Parathyroid adenoma (tissue), 2 donors: ENCODE measurements around the gene TROAP.
A peak's percentile ranks its signal among the peaks of the same experiment; 100 is the strongest.

Experiments used
- H2AFZ ChIP-seq: fragments of 300-600 bp; sonication (generic); one replicate; pipeline ENCODE4 v1.7.0; 2017; ENCODE audit warnings: antibody characterized with exemption, mild to moderate bottlenecking
- H3K27ac ChIP-seq: fragments of 300-600 bp; sonication (generic); one replicate; pipeline ENCODE4 v1.7.0; 2017
- H3K27me3 ChIP-seq: fragments of 300-600 bp; sonication (generic); one replicate; pipeline ENCODE4 v1.7.0; 2017; ENCODE audit warnings: low read length; ENCODE audit not compliant: control insufficient read depth, insufficient read depth
- H3K36me3 ChIP-seq: fragments of 300-600 bp; sonication (generic); one replicate; pipeline ENCODE4 v1.7.0; 2017; ENCODE audit warnings: low read length; ENCODE audit not compliant: control insufficient read depth, insufficient read depth
- H3K4me1 ChIP-seq: fragments of 300-600 bp; sonication (generic); one replicate; pipeline ENCODE4 v1.7.0; 2017; ENCODE audit warnings: control low read depth
- H3K4me2 ChIP-seq: fragments of 300-600 bp; sonication (generic); one replicate; pipeline ENCODE4 v1.7.0; 2017; ENCODE audit warnings: low read length
- H3K4me3 ChIP-seq: fragments of 300-600 bp; sonication (generic); one replicate; pipeline ENCODE4 v1.7.0; 2017; ENCODE audit warnings: low read depth, low read length
- H3K79me2 ChIP-seq: fragments of 300-600 bp; sonication (generic); one replicate; pipeline ENCODE4 v1.7.0; 2017; ENCODE audit warnings: control low read depth
- H3K9ac ChIP-seq: fragments of 300-600 bp; sonication (generic); one replicate; pipeline ENCODE4 v1.7.0; 2017; ENCODE audit warnings: mild to moderate bottlenecking
- H3K9me3 ChIP-seq: fragments of 300-600 bp; sonication (generic); one replicate; pipeline ENCODE4 v1.7.0; 2017; ENCODE audit warnings: low read length; ENCODE audit not compliant: control insufficient read depth
- TF ChIP-seq, protein P1 (sequence below): fragments of 300-600 bp; sonication (generic); IDR thresholded peaks from one replicate; pipeline ENCODE4 v1.7.0; 2017; ENCODE audit warnings: antibody characterized with exemption, mild to moderate bottlenecking
- donor health status: primary hyperparathyroidism.

The TROAP gene

DNA sequence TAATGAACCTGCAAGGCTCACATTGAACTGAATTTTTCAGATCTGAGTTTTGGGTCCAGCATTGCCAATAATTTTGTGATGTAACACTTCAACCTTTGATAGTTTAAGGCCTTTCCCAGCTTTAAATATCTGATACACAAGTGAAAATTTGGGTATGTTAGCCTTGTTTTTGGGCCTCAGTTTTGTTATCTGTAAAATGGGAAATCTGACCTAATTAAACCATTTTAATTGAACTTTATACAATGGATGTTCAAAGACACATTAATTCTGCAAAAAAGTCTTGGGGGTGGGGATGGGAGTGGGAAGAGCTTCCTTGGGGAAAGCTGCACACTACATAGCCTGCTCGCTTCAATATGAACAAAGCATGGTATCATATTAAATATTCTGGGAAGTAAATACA is 39.0 kb downstream of the TROAP start:
- no peak overlapping the region for H3K27ac ChIP-seq
- H3K79me2 ChIP-seq, result no peaks in the 10 kb centered on the region
- H3K4me2 ChIP-seq, result no peak overlapping the region
- H3K9ac ChIP-seq, result no peak overlapping the region
- no peak overlapping the region for H2AFZ ChIP-seq
- TF ChIP-seq, protein P1, sequence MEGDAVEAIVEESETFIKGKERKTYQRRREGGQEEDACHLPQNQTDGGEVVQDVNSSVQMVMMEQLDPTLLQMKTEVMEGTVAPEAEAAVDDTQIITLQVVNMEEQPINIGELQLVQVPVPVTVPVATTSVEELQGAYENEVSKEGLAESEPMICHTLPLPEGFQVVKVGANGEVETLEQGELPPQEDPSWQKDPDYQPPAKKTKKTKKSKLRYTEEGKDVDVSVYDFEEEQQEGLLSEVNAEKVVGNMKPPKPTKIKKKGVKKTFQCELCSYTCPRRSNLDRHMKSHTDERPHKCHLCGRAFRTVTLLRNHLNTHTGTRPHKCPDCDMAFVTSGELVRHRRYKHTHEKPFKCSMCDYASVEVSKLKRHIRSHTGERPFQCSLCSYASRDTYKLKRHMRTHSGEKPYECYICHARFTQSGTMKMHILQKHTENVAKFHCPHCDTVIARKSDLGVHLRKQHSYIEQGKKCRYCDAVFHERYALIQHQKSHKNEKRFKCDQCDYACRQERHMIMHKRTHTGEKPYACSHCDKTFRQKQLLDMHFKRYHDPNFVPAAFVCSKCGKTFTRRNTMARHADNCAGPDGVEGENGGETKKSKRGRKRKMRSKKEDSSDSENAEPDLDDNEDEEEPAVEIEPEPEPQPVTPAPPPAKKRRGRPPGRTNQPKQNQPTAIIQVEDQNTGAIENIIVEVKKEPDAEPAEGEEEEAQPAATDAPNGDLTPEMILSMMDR, result no peak
- H3K27me3 ChIP-seq, result no peaks in the 10 kb centered on the region
- no peak overlapping the region for H3K4me3 ChIP-seq
- no peaks in the 10 kb centered on the region for H3K9me3 ChIP-seq
- peaks cover 2% of the 10 kb centered on the region for H3K4me1 ChIP-seq
- H3K36me3 ChIP-seq, result no peaks in the 10 kb centered on the region

DNA sequence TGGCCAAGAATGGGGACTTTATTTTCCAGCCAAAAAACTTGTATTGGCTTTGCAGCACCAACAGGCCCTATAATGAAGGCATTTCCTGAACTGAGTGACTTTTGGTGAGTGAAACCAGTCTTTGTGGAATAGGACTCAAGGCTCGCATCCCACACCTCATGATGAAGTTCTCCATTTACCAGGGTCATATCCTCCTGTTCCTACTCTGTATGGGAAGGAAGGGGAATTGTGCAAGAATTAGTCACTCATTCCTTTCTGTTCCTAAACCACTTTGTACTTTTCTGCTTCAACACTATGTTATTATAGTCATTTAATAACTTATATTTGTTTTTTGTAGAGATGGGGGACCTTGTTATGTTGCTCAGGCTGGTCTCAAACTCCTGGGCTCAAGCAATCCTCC is 41.9 kb downstream of the TROAP start:
- no peaks in the 10 kb centered on the region for H3K9me3 ChIP-seq
- H3K27ac ChIP-seq, result no peak overlapping the region
- H3K36me3 ChIP-seq, result no peaks in the 10 kb centered on the region
- no peak overlapping the region for H3K4me3 ChIP-seq
- no peaks in the 10 kb centered on the region for H3K4me1 ChIP-seq
- no peaks in the 10 kb centered on the region for H3K27me3 ChIP-seq
- no peak overlapping the region for H3K4me2 ChIP-seq
- H3K79me2 ChIP-seq, result no peaks in the 10 kb centered on the region
- TF ChIP-seq, protein P1, result no peak
- no peak overlapping the region for H3K9ac ChIP-seq
- no peak overlapping the region for H2AFZ ChIP-seq

DNA sequence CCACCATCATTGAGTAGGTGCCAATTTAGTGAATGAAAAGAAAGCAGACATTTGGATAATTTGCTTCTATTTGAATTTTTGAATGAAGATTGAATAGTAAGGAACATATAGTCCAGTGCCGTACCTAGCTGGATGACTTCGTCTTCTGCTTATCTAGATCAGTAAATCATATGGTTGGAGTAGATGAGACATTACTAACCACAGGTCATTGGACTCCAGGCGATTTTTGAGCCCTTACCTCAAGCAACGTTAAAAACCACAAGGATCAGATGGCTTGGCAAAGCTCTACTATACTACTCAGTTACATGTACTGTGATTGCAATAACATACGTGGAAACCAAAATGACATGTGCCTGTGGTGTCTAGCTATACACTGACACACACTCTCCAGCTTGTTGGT is 42.5 kb downstream of the TROAP start:
- Histone ChIP-seq H3K4me1 (no peaks in the 10 kb centered on the region), H2AFZ (no peak overlapping the region), H3K9me3 (no peaks in the 10 kb centered on the region), H3K79me2 (no peaks in the 10 kb centered on the region), H3K27me3 (no peaks in the 10 kb centered on the region), H3K9ac (no peak overlapping the region), H3K4me3 (no peak overlapping the region), H3K27ac (no peak overlapping the region), H3K4me2 (no peak overlapping the region), H3K36me3 (no peaks in the 10 kb centered on the region)
- TF ChIP-seq, protein P1, result no peak

DNA sequence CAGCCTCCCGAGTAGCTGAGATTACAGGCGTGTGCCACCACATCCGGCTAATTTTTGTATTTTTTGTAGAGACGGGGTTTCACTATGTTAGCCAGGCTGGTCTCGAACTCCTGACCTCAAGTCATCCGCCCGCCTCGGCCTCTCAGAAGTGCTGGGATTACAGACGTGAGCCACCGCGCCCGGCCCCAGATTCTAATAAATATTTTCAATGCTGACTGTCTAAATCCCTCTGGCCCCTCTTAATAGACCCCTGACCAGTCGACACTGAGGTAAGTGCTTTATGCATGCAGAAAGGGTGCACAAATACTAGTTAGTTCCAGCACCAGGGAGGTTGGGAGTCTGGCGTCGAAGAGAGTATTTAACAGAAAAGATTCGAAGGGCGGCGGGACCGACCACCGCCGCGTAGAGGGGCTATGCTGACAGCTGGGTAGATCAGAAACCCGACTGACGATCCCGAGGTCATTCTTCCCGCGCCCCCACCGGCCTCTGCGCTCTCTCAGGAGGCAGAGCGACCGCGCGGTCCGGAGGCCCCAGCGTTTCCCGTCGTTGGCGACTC is 43.1 kb downstream of the TROAP start:
- H3K4me1 ChIP-seq, result no peaks in the 10 kb centered on the region
- peak overlapping the region; percentile 96 for H3K4me3 ChIP-seq
- no peaks in the 10 kb centered on the region for H3K9me3 ChIP-seq
- TF ChIP-seq, protein P1, result no peak
- peak overlapping the region; percentile 79 for H3K27ac ChIP-seq
- peak overlapping the region; percentile 97 for H2AFZ ChIP-seq
- peak overlapping the region; percentile 42 for H3K9ac ChIP-seq
- H3K79me2 ChIP-seq, result no peaks in the 10 kb centered on the region
- H3K27me3 ChIP-seq, result no peaks in the 10 kb centered on the region
- H3K4me2 ChIP-seq, result peak overlapping the region; percentile 96
- no peaks in the 10 kb centered on the region for H3K36me3 ChIP-seq

DNA sequence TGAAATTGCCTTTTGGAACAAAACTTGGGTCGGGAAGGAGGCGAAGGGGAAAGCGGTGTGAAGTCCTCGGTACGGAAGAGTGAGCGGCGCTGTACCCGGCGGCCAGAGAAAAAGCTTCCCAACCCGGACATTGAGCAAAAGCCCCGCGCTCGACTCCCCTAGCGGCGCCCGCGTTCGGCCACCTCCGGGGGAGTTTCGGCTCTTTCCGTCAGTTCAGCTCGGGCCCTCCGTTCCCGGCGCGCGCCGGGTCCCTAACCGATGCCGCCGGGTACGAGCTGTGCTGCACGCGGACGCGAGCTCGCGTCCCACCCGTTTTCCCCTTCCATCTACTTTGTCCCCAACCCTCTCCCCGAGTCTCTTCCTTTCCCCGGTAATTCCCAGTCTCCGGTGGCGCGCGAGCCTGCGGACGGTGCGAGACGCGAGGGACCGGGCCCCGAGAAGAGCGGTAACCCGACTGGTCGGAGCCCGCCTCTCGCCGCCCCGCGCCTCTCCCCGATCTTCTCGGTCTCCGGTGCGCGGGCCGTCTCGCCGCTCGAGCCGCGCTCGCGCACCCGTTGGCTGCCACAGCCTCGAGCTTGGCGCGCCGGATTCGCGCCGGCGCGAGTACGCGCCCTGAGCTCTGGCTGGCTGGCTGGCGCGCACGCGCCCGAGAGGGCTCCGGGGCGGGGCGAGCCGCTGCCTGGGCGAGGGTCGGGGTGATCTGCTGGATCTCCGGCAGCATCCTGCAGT is 43.8 kb downstream of the TROAP start:
- no peaks in the 10 kb centered on the region for H3K4me1 ChIP-seq
- no peaks in the 10 kb centered on the region for H3K79me2 ChIP-seq
- peak overlapping the region; percentile 42 for H3K9ac ChIP-seq
- peak overlapping the region; percentile 96 for H3K4me3 ChIP-seq
- TF ChIP-seq, protein P1, result no peak
- peak overlapping the region; percentile 79 for H3K27ac ChIP-seq
- no peaks in the 10 kb centered on the region for H3K9me3 ChIP-seq
- H3K36me3 ChIP-seq, result no peaks in the 10 kb centered on the region
- no peaks in the 10 kb centered on the region for H3K27me3 ChIP-seq
- H3K4me2 ChIP-seq, result peak overlapping the region; percentile 96
- H2AFZ ChIP-seq, result peak overlapping the region; percentile 97
